ENCODE data around the gene LONP1.
"Not testable (repeated sequence)": the region's sequence is repeated elsewhere in the genome, so short reads cannot be mapped to it uniquely, and the experiment has no call there.

LONP1 gene

DNA sequence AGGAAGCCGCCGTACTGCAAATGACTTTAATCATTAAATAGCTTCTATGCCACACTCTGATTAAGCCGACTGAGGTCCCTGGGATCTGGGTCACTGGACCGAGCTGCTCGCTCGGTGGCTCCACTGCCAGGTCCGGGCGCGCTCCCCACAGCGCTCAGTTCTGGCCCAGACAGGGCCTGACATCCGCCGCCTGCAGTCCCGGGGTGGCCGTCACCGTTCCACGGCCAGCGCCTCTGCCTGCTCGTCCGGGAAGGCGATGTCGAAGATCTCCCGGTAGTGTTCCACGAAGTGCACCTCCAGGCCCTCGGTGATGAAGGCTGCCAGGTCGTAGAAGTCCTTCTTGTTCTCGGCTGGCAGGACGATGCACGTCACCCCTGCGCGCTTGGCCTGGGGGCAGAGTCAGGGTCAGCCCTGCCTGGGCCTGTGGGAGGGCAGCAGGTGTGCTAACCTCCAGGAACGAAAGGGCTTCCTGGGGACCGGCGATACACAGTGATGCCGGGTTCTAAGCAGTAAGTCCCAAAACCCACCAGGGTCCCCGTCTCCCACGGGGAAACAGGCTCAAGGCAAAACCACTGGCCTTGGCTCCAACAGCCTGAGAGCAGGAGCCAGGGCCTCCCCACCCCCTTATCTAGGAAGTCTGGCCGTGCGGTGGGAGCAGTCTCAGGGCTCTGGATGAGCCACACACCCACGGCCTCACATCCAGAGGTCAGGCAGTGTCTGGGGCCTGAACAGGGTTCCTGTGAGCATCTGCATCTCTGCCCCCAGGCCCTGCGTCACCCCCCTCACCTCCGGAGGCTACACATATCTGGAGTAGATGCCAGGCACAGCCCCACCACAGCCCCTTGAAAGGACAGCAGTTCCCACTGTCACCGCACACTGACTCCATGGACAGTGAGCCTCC is 27.9 kb downstream of the LONP1 start:
- Mint-ChIP-seq H3K4me1 (ENCODE audit: low read depth) (peaks cover 30% of the 10 kb centered on the region), H3K36me3 (ENCODE audit: low read depth) (peaks cover 67% of the 10 kb centered on the region), H3K27ac (peak overlapping the region; percentile 98), H3K9me3 (no peaks in the 10 kb centered on the region), H3K27me3 (no peaks in the 10 kb centered on the region), H3K4me3 (peak overlapping the region; percentile 97)
- peak; percentile 64 for DNase-seq

DNA sequence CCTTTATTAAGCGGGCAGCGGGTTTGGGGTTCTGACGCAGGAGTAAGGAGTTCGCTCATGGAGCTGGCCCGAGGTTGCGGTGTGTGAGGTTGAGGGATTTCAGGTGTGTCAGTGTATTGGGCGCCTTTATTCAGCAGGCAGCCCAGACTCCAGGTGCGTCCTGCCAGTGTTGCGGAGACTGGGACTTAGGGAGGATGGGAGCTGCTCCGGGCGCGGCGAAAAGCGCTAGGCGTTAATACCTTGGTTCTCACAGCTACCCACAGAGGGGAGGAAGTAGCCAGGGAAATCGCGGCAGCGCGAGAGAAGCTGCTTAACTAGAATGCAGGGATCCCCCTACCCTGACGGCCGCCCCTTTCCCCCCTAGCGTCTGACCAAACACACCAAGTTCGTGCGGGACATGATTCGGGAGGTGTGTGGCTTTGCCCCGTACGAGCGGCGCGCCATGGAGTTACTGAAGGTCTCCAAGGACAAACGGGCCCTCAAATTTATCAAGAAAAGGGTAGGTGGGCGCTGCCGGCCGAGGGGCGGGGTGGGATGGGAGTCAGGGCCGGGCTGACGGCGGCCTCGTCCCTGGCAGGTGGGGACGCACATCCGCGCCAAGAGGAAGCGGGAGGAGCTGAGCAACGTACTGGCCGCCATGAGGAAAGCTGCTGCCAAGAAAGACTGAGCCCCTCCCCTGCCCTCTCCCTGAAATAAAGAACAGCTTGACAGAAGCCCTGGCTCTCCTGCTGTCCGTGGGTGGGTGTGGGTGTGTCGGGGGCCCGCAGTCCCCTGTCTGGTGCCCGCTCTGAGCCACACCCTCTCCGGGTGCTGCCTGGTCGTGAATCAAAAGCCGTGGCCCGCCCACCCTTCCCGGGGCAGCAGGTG is 28.8 kb downstream of the LONP1 start:
- peak overlapping the region; percentile 98 for H3K27ac Mint-ChIP-seq
- H3K36me3 Mint-ChIP-seq (ENCODE audit: low read depth) = peaks cover 60% of the 10 kb centered on the region
- DNase-seq = peak; percentile 79
- H3K4me3 Mint-ChIP-seq = peak overlapping the region; percentile 97
- no peaks in the 10 kb centered on the region for H3K27me3 Mint-ChIP-seq
- no peaks in the 10 kb centered on the region for H3K9me3 Mint-ChIP-seq
- peaks cover 35% of the 10 kb centered on the region for H3K4me1 Mint-ChIP-seq (ENCODE audit: low read depth)

DNA sequence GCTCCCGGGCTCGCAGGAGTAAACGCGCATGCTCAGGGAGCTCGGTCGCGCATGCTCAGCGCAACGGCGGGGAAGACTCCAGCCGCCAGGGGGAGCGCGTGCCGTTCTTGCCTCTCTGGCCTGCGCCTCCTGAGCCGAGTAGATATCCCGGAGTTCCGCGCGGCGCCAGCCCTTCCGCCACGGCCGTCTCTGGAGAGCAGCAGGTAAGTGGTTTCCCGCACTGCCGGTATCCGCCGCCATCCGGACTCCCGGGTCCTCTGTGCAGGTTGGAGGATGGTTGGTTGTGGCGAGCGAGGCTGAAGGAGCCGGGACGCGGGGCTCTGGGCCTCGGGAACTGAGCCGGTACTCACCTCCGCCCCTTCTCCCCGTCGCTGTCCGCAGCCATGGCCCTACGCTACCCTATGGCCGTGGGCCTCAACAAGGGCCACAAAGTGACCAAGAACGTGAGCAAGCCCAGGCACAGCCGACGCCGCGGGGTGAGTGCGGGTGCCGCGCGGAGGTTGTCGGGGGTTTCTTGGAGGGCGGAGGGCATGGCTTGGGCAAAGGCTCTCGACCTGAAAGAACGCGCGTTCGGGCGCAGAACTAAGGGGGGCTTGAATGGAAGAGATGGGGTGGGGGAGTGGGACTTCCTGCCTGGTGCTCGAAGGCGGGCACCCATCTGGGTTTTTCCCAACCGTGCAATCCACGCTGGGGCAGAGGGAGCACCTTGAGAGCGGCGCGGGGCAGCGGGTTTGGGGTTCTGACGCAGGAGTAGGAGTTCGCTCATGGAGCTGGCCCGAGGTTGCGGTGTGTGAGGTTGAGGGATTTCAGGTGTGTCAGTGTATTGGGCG is 29.6 kb downstream of the LONP1 start, which contains the start of gene RPL36:
RPL36 (plus strand) TSS at position 171 of the 830 bp plus-strand sequence; CDS start at position 384, 213 bp downstream.
- H3K36me3 Mint-ChIP-seq (ENCODE audit: low read depth) = peaks cover 53% of the 10 kb centered on the region
- H3K27me3 Mint-ChIP-seq = no peaks in the 10 kb centered on the region
- no peaks in the 10 kb centered on the region for H3K9me3 Mint-ChIP-seq
- H3K4me1 Mint-ChIP-seq (ENCODE audit: low read depth) = peaks cover 40% of the 10 kb centered on the region
- peak within 1 kb of the TSS; percentile 98 for H3K27ac Mint-ChIP-seq
- DNase-seq = peak; percentile 100
- peak within 1 kb of the TSS; percentile 97 for H3K4me3 Mint-ChIP-seq

DNA sequence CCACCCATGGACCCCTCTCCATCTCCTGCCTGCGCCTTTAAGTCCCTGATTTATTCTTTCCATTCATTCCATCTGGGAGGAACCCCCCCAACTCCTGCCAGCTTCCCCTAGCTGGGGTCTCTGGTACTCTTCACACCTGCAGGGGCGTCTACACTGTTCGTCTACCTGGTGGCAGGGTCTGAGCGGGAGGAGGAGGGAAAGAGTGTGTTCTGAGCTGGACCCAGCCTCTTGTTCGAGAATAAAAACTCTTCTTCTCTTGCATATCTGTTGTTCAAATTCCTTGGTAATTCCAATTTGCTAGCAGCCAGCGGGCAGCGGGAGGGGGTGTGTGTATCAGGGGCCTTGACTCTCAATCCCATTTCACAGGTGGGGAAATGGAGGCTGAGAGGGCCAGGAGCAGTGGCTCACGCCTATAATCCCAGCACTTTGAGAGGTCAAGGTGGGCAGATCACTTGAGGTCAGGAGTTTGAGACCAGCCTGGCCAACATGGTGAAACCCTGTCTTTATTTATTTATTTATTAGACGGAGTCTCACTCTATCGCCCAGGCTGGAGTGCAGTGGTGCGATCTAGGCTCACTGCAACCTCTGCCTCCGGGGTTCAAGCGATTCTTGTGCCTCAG is 31.6 kb downstream of the LONP1 start:
- not testable (repeated sequence) for H3K9me3 Mint-ChIP-seq, DNase-seq, H3K27me3 Mint-ChIP-seq
- Mint-ChIP-seq H3K36me3 (ENCODE audit: low read depth) (peaks cover 34% of the 10 kb centered on the region), H3K27ac (peak overlapping the region; percentile 76), H3K4me1 (ENCODE audit: low read depth) (peaks cover 35% of the 10 kb centered on the region), H3K4me3 (peak overlapping the region; percentile 39)

- Mint-ChIP-seq H3K36me3 (ENCODE audit: low read depth) (peaks cover 26% of the 10 kb centered on the region), H3K9me3 (no peaks in the 10 kb centered on the region), H3K27ac (peak overlapping the region; percentile 76), H3K27me3 (no peaks in the 10 kb centered on the region), H3K4me1 (ENCODE audit: low read depth) (peaks cover 36% of the 10 kb centered on the region), H3K4me3 (peak overlapping the region; percentile 71)
- DNase-seq = no peak
Measured at GRCh38 chr19:5687360-5688198, 32.4 kb downstream of the LONP1 start.

DNA sequence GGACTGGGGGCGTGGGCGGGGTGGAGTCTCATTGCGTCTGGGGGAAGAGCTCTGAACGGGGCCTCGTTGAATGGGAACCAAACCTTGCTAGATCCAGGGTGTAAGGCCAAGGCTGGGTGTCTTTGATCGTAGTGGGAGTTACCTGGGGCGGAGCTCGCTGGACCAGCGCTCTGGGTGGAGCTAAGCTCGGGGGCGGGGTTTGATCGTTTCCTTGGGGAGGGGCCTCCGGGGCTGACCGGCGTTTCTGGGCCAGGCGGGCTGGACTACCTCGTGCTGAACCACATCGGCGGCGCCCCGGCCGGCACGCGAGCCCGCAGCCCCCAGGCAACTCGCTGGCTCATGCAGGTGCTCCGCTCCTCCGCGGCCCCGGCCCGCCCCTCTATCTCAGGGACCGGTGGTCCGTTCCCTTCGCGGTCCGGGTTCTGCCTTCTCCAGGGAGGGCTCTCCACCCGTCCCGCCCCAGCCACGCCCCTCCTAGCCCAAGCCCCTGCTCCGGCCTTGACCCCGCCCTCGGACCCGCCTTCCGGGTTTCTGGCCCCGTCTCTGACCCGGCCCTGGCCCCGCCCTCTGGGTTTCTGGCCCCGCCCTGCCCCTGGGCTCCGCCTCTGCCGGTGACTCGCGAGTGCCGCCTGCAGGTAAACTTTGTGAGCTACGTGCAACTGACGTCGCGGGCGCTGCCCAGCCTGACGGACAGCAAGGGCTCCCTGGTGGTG is 33.1 kb downstream of the LONP1 start:
- Mint-ChIP-seq H3K4me1 (ENCODE audit: low read depth) (peaks cover 33% of the 10 kb centered on the region), H3K27me3 (no peaks in the 10 kb centered on the region), H3K36me3 (ENCODE audit: low read depth) (peaks cover 19% of the 10 kb centered on the region), H3K27ac (peak overlapping the region; percentile 91), H3K4me3 (peak overlapping the region; percentile 71), H3K9me3 (no peaks in the 10 kb centered on the region)
- DNase-seq = peak; percentile 100

DNA sequence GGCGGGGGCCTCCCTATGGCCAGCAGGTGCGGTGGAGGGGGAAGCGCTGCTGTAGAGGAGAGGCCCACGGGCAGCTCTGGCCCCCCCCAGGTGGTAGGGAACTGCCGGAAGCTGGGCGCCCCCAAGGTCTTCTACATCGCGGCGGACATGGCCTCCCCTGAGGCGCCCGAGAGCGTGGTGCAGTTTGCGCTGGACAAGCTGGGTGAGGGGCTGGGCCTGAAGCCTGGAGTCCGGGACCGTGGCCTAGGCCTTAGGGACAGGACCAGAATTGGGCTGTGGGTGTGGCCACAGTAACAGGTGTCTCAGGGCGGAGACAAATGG is 33.7 kb downstream of the LONP1 start:
- Mint-ChIP-seq H3K4me3 (peak overlapping the region; percentile 71), H3K36me3 (ENCODE audit: low read depth) (peaks cover 13% of the 10 kb centered on the region), H3K4me1 (ENCODE audit: low read depth) (peaks cover 36% of the 10 kb centered on the region), H3K27me3 (no peaks in the 10 kb centered on the region), H3K9me3 (no peaks in the 10 kb centered on the region), H3K27ac (peak overlapping the region; percentile 91)
- DNase-seq = no peak

GRCh38 chr19:5684694-5685430 is 35.1 kb downstream of the LONP1 start:
- peaks cover 6% of the 10 kb centered on the region for H3K36me3 Mint-ChIP-seq (ENCODE audit: low read depth)
- peaks cover 38% of the 10 kb centered on the region for H3K4me1 Mint-ChIP-seq (ENCODE audit: low read depth)
- H3K4me3 Mint-ChIP-seq = no peak overlapping the region
- H3K27ac Mint-ChIP-seq = no peak overlapping the region
- H3K27me3 Mint-ChIP-seq = no peaks in the 10 kb centered on the region
- no peaks in the 10 kb centered on the region for H3K9me3 Mint-ChIP-seq
- DNase-seq = no peak

- no peak for DNase-seq
- Mint-ChIP-seq H3K9me3 (no peaks in the 10 kb centered on the region), H3K4me3 (no peak overlapping the region), H3K4me1 (ENCODE audit: low read depth) (peaks cover 36% of the 10 kb centered on the region), H3K36me3 (ENCODE audit: low read depth) (peaks cover 19% of the 10 kb centered on the region), H3K27me3 (no peaks in the 10 kb centered on the region), H3K27ac (no peak overlapping the region)
Measured at GRCh38 chr19:5683177-5683886, 36.6 kb downstream of the LONP1 start.

GRCh38 chr19:5682107-5682482 is 37.9 kb downstream of the LONP1 start:
- H3K27ac Mint-ChIP-seq = peak overlapping the region; percentile 72

DNA sequence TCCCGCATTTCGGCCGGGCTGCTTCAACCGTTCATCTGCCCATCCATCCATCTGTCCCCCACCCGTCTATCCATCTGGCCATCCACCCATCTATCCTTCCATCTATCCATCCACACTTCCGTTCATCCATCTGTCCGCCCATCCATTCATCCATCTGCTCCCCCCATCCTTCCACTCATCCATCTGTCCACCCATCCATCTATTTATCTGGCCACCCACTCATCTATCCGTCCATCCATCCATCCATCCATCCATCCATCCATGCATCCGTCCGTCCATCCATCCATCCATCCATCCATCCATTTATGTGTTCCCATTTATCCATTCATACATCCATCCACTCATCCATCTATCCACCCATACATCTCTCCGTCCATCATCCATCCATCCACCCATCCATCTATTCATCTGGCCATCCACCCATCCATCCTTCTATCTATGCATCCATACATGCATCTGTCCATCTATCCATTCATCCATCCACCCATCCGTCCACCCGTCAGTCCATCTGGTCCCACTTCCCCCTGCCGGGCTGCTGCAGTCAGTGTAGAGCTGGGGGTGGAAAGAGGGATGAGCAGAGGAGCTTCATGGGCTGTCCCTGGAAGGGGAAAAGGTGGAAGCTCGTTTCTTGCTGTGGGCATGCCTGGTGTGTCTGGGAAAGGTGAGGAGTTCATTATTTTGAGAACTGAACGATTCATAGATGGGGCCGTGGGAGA is 38.4 kb downstream of the LONP1 start:
- H3K9me3 Mint-ChIP-seq = no peaks in the 10 kb centered on the region
- peaks cover 34% of the 10 kb centered on the region for H3K36me3 Mint-ChIP-seq (ENCODE audit: low read depth)
- DNase-seq = no peak
- peak overlapping the region; percentile 61 for H3K4me3 Mint-ChIP-seq
- no peaks in the 10 kb centered on the region for H3K27me3 Mint-ChIP-seq
- peaks cover 29% of the 10 kb centered on the region for H3K4me1 Mint-ChIP-seq (ENCODE audit: low read depth)
- H3K27ac Mint-ChIP-seq = peak overlapping the region; percentile 72

More at GRCh38 chr19:5682107-5682482, 37.9 kb downstream of the LONP1 start:
- no peaks in the 10 kb centered on the region for H3K27me3 Mint-ChIP-seq
- H3K4me3 Mint-ChIP-seq = peak overlapping the region; percentile 61
- peaks cover 32% of the 10 kb centered on the region for H3K36me3 Mint-ChIP-seq (ENCODE audit: low read depth)
- no peaks in the 10 kb centered on the region for H3K9me3 Mint-ChIP-seq
- peaks cover 31% of the 10 kb centered on the region for H3K4me1 Mint-ChIP-seq (ENCODE audit: low read depth)
- DNase-seq = no peak
